Activated T-cell treated with anti-CD3 and anti-CD28 coated beads for 1 hour (primary cell): ENCODE measurements around the gene ATXN1L.
"Not testable (repeated sequence)": the region's sequence is repeated elsewhere in the genome, so short reads cannot be mapped to it uniquely, and the experiment has no call there.

Experiments used
- DNase-seq: peaks from one replicate; pipeline ENCODE4 v3.0.0-alpha.2; 2020; ENCODE audit warnings: low read depth

The ATXN1L gene

DNA sequence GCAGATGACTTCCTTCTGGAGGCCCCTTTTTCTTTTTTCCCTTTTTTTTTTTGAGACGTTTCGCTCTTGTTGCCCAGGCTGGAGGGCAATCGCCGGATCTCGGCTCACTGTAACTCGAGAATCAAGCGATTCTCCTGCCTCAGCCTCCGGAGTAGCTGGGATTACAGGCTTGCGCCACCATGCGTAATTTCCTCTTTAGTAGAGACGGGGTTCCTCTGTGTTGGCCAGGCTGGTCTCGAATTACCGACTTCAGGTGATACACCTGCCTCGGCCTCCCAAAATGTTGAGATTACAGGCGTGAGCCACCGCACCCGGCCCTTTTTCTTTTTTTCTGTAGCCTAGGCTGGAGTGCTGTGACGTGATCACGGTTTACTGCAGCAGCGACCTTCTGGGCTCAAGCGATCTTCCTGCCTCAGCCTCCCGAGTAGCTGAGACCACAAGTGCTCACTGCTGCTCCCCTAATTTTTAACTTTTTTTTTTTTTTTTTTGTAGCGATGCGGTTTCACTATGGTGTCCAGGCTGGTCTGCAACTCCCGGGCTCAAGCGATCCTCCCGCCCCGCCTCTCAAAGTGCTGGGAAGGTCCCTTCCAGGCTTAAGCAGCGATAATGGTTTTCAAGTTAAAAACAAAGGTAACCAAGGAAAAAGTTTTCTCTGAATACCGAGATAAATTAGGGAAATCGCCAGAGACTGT lies 48.6 kb downstream of the ATXN1L start:
- peak; percentile 15 for DNase-seq

DNA sequence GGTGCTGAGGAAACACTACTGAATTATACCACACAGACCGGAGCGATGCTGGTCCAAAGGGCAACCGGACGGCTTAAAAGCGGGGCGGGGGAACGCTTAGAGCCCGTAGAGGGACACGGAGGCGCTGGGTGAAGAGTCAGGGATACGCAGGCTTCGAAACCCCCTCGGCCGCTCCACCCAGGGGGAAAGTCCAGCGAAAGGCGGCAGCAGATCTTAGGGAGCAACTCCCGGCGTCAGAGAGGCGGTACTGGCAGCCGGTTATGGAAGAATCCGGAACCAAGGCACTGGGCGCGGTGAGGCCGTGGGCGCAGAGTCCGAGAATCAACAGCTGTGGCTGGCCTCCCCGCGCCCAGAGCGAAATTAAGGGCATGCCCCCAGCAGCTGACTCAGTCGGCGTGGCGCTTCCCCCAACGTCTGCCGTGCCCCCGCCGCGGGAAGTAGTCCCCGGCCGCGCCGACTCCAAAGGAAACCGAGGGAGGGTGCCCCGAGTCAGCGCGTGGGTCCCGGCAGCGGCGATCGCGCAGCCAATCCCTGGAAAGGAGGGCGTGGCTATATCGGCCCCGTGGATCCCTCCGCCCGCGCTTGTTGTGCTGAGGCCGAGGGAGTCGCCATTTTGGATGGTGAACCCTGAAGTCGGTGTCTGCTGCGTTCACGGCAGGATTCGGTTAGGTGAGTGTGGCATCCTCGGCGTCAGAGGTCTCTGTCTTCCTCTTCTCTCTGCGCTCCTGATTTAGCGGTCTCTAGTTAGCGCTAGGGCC lies 49.3 kb downstream of the ATXN1L start, which contains the start of gene IST1:
TSS of gene IST1 (plus strand) at position 611 of the 758 bp plus-strand sequence. CDS start 20,110 bp downstream, outside the sequence.
- peak; percentile 96 for DNase-seq

DNA sequence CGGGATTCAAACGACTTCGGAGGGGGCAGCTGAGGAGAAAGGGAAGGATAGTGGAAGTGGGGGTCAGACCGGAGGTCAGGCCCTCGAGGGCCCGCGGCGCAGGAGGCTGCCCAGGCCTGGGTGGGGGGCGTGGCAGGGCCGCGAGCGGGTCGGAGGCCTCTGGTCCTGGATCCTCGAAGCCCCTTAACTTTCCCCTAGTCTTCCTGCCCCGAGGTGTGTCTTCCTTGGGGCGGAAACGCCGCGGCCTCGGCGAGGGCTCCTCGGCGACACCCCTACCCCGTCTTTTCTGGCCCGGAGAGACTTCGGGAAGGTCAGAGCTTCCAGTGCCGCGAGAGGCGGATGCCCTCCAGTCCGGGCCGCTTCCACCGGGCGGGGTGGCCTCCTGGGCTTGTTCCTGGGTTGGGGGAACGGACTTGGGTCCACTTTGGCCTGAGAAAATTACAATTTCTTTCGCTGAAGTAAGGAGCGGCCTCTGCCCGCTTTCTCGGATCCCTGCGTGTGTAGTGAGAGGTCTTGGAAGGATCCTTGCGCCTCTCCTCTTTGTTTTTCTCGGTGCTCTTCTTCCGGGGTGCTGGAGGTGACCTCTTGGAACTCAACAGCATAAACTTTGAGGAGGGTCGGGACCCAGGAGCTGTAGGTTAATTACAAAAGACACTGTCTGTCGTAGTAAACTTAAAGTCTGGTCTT lies 50.0 kb downstream of the ATXN1L start:
- DNase-seq: no peak

DNA sequence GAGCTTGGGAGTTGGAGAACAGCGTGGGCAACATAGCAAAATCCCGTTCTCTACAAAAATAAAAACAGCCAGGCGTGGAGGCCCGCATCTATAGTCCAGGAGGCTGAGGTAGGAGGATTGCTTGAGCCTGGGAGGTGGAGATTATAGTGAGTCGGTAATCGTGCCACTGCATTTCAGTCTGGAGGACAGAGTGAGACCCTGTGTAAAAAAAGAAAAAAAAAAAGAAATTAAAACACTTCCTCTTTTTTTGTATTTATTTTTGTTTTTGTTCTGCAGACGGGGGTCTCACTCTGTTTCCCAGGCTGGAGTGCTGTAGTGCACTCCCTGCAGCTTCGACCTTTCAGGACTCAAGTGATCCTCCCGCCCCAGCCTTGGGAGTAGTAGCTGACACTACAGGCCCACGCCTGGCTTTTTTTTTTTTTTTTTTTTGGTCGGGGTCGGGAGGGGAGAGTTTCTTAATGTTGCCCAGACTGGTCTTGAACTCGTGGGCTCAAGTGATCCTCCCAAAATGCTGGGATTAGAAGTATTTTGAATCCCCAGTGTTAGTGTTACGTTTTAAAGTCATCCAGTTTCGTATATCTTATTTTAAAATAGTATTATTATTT lies 51.1 kb downstream of the ATXN1L start:
- DNase-seq: no peak

DNA sequence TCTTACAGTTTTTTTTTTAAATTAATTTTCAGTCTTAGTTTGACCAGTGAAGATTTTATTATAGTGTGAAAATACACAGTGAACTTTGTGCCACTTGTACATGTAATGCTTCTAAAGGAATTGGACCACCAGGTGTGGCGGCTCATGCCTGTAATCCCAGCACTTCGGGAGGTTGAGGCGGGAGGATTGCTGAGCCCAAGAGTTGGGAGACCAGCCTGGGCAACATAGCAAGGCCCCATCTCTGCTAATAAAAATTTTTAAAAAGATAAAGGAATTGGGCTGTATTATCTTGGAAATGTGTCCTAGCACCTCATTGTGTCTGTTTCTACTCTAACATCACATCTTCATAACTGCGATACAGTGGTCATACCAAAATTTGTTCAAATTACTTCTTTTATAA lies 53.4 kb downstream of the ATXN1L start:
- DNase-seq: no peak

DNA sequence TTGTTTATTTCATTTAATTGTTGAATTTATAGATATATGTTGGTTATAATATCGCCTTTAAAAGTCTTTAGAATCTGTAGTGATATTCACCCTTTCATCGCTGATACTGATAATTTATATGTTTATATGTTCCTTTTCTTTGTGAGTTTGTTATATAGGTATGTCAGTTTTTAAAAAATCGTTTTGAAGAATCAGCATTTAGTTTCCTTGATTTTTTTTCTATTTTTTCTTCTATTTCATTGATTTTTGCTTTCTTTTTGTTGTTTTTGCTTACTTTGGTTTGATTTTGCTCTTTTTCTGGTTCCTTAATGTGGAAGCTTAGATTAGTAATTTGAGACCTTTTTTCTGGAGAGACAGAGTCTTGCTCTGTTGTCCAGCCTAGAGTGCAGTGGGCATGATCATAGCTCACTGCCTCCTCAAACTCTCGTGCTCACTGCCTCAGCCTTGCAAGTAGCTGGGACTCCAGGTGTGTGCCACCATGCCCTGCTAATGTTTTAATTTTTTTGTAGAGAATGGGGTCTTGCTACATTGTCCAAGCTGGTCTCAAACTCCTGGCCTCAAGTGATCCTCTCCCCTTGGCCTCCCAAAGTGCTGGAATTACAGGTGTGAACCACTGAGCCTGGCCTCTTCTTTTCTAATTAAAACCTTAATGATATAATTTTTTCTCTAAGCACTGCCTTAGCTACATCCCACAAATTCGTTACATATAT lies 57.0 kb downstream of the ATXN1L start:
- DNase-seq: no peak

DNA sequence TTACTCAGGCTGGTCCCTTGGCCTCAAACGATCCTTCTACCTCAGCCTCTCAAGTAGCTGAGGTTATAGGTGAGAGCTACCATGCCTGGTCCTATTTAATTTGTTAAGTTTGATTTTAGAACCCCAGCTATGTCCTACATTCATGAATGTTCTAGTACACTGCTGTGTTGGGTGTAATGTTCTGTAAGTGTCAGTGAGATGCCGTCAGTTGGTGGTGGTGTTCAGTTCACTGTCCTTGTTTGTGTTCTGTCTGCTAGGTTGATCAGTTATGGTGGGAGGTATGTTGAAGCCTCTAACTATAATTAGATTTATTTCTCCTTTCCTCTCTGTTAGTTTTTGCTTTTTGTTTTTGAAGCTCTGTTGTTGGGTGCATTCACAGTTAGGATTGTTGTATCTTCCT lies 57.8 kb downstream of the ATXN1L start:
- no peak for DNase-seq

DNA sequence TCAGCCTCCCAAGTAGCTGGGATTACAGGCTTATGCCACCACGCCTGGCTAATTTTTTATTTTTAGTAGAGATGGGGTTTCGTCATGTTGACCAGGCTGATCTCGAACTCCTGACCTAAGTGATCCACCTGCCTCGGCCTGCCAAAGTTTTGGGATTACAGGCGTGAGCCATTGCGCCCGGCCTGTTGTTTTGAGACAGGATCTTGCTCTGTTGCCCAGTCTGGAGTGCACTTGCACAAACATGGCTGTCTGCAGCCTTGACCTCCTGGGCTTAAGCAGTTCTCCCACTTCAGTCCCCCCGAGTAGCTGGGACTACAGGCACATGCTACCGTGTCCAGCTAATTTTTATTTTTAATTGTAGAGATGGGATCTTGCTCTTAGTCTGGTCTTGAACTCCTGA lies 58.5 kb downstream of the ATXN1L start:
- DNase-seq: no peak

DNA sequence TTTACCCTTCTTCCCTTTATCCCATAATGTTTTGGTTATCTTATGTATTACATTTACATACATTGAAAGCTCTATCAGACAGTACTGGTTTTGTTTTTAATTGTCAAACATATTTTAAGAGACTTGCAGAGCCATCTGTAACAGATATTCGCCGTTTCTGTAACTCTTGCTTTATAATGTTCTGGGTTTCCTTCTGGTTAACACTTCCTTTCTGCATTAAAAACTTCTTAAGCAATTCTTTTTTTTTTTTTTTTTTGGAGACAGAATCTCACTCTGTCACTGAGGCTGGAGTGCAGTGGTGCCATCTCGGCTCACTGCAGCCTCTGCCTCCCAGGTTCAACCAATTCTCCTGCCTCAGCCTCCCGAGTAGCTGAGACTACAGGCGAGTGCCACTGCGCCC lies 60.0 kb downstream of the ATXN1L start:
- DNase-seq: not testable (repeated sequence)
